GM19193 (cell line): ENCODE results near the gene BANF1.
A peak's percentile ranks its signal among the peaks of the same experiment; 100 is the strongest.

Experiments
- POLR2A ChIP-seq: IDR thresholded peaks from 4 replicates; pipeline ENCODE4 v1.6.1; 2011; ENCODE audit not compliant: insufficient read depth, insufficient read length; ENCODE audit errors: extremely low read depth

Gene BANF1

DNA sequence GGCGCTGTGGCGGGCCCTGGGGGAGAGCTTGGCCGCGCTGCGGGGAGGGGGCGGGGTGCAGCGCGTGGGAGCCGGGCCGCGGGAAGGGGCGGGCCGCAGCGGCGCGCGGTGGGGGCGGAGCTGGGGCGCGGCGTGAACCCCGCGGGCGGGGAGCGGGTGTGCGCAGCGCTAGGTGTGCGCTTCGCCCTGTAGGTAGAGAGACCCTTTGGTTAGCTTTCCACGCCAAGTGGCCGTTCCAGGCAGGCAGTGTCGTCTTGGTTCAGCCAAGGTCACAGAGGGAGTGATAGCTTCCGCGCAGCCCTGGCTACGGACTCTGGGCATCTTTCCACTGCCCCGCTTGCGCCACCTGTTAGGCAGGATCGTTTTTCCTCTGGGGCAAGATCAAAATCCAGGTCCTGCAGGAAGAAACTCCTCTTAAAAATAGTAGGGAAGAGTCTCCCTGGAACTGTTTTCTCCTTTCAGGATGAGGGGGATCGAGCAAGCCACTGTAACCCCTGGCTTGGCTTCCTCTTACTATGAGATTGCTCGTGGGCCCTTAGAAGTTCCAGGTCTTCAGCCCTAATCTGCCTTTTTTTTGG lies 434 bp downstream of the BANF1 start:
- TF ChIP-seq POLR2A, result no peak

DNA sequence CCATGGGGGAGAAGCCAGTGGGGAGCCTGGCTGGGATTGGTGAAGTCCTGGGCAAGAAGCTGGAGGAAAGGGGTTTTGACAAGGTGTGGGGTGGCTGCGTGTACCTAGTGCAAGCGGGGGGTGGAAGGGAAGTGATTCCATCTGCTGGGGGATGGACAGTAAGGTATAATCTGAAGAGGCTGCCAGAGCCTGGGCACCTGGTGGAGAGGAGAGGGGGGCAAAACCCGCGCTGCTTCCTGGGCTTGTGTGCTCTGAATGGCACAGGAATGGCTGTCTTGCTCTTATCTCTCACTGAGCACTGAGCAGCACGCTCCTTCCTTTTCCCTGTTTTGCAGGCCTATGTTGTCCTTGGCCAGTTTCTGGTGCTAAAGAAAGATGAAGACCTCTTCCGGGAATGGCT lies 988 bp downstream of the BANF1 start:
- TF ChIP-seq POLR2A, result no peak

DNA sequence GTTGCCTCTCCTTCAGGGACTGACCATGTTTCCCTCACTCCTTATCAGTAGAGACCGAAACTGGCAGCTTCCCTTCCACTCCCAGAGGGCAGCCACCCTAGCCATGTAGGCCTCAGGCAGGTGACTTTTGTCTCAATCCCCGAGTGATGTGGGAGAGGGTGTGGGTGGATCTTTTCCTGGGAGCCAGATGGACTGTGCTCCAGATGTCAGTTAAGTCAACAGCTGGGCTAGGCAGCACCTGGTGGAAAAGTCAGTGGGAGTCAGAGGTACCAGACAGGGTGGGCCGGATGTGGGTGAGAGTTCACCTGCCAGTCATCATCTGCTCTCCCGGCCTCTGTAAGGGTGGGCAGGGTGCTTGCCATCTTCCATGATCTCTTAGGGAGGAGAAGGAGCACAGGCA lies 1.9 kb downstream of the BANF1 start:
- TF ChIP-seq POLR2A, result no peak

DNA sequence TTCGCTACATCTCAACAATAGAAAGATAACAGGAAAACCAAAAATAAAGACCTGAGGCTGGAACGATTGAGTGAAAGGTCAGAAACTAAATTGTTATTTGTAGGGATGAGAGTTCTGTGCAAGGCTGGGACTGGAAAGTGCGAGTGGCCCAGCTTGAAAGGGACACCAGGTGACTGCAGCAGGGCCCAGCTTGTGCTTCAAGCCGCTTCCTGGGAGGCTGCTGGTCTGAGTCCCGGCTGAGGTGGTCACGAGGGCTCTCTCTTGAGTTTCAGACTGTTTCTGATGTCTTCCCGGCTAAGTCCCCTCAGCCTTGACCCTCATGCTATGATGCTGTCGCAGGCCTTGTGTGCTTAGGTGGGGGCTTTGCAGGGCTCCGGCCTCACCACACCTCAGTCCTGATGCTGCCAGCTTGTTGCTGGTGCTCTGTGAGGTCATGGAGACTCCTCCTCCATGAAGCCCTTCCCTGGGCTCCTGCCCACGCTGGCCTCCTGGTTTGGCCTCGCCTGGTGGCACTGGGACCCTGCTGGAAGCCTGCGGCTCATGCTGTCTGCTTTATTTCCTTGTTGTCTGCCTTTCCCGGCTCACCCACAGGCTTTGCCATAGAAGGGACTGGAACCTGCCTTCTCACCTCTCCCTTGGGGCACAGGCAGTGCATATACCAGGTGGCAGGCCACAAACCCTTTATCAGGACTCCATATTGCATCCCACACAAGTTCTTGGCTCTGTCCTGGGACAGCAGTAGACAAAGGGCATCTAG lies 4.0 kb downstream of the BANF1 start:
- no peak for TF ChIP-seq POLR2A

DNA sequence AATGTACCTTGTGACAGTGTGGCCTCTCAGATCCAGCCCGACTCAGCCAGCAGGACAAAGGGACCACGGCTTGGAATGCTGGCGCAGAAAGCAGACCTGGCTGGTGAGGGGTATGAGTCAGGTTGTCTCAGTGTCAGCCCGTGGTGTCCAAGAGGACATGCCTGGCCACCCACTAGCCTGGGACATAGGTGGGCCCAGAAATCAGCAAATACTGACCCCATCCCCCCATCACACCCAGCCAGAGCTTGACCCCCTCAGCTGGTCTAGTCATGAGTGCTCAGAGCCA lies 4.5 kb downstream of the BANF1 start:
- TF ChIP-seq POLR2A, result peak; percentile 5

DNA sequence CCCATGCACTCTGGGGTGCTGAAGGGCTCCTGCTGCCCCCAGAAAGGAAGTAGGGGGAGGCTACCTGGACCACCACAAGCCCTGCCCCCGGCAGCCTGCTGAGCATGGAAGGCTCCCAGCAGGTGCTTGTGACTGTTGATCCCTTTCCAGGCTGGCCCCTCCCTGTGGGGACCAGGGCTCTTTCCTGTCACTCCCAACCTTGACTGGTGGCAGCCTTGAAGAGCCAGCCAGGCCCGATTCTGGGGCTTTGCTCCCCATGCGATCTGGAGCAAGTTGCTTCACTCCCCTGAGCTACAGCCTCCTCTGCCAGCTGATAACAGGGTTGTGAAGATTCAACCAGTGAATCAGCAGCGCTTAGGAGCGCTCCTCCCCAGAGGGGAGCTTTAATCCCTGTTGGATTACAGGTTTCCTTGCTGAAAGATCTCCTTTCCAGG lies 4.9 kb downstream of the BANF1 start:
- no peak for TF ChIP-seq POLR2A

DNA sequence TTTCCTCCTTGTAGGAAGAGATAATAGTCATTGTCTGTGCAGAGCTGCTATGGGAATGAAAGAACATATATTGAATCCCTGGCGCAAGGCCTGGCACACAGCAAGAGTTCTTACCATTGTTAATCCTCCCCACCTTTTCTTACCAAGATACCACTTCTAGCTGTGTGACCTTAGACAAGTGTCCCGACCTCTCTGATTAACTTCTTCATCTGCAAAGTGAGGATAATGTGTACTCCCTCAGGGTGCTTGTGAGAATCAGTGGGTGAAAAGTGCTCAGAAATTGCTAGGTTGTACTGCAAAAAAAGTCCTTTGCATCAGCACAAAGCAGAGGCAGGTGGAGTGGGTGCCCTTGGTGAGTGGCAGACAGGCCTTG lies 5.8 kb downstream of the BANF1 start:
- TF ChIP-seq POLR2A, result no peak

DNA sequence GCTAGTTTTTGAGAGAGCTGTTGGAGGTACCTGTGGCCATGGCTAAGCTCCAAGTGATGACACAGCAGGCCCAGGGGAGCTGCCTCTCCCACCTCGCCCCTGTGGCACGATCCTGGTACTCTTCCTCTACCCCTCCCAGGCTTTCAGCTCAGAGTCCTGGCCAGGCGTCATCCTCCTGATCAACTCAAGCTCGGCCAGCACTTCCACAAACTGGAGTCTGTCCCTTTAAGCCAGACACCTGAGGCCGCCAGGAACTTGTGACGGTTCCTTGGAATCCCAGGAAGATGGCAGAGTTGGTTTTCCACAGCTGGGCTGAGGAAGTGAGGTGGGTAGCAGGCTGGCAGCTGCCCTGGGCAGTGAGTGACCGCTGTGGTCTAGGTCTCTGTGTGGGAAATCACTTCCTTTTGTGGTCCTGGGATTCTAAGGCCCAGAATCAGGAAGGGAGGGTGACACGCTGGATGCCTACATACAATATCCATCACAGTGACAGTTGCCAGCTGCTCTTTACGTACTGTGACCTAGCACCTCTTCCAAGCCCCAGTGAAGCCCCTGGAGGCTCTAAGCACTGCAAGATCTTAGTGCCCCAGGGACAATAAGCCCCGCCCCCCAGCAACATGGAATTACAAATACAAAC lies 6.3 kb downstream of the BANF1 start:
- TF ChIP-seq POLR2A, result no peak

DNA sequence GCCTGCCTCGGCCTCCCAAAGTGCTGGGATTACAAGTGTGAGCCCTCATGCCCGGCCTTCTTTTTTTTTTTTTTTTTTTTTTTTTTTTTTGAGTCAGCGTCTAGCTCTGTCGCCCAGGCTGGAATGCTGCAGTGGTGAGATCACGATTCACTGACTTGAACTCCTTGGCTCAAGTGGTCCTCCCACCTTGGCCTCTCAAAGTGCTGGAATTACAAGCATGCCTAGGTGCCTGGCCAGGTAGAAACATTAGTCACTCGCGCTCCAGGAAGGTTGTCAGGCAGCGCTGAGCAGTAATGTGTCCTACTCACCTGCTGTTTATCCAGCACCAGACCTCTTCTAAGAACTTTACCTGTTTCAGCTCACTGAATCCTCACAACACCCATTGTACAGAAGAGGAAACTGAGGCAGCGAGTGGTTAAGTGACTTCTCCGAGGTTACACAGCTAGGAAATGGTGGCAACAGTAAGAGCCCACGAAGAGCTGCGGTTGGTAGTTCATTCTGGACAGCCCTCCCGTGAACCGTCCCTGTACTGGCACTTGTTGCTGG lies 9.0 kb downstream of the BANF1 start:
- no peak for TF ChIP-seq POLR2A

DNA sequence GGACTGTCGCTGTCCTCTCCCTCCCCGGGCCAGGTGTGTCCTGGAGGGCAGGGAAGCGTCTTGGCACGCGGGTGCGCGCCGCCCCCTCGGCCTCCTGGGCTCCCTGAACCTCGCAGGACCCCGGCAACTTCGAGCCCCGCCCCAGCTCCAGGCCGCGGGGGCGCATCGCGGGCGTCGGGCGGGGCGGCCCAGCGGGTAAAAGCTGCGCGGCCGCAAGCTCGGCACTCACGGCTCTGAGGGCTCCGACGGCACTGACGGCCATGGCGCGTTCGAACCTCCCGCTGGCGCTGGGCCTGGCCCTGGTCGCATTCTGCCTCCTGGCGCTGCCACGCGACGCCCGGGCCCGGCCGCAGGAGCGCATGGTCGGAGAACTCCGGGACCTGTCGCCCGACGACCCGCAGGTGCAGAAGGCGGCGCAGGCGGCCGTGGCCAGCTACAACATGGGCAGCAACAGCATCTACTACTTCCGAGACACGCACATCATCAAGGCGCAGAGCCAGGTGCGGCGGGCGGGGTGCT lies 9.5 kb downstream of the BANF1 start, which contains the start of gene CST6:
Gene CST6, plus strand, starts transcription at position 224 of the 519 bp plus-strand sequence. Its CDS starts 37 bp downstream, at position 261.
- no peak for TF ChIP-seq POLR2A

DNA sequence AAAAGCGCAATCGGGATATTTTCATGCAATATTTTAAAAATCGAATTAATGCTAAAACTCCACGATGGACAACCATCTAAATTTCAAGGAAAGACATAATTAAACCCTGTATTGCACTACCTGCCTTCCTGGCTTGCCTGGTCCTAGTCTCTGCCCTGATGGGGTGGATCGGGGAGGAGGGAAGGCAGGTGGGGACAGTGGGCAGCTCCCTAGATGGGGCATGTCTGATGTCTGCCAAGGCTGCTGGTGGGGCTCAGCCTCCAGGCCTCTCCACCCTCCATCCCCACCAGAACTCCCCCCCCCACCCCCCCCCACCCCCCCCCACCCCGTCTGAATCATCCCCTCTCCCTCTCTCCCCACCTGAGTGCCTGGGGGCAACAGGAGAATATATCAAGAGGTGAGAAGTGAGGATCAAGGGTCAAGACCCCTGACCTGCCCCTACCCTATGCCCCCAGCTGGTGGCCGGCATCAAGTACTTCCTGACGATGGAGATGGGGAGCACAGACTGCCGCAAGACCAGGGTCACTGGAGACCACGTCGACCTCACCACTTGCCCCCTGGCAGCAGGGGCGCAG lies 10.2 kb downstream of the BANF1 start:
- TF ChIP-seq POLR2A, result no peak

DNA sequence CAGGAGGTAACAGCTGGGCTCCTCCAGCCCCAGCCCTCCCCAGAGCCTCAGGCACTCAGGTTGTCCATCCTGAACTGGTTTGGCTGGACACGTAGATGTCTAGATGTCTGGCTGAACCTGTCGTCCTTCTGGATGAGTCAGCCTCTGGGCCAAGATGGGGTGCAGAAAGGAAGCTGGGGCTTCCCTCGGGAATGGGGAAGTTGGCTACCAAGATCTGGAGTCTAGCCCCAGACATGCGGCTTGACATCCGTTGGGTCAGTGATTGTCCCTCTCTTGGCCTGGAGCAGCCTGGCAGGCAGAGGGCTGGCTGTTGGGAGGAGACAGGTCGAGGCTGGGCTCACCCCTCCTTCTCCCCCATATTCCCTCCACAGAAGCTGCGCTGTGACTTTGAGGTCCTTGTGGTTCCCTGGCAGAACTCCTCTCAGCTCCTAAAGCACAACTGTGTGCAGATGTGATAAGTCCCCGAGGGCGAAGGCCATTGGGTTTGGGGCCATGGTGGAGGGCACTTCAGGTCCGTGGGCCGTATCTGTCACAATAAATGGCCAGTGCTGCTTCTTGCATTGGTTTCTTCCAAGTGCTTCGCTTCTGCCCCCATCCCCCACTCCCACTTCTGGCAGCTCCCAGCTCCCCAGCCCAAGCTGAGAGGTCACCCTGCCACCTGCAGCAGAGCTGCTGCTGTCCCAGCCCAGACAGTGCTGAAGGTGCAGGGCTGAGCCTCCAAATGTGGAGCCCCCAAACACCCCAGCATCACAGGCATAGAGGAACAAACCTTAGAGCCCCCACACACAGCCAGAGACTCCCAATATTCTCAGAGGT lies 10.9 kb downstream of the BANF1 start:
- TF ChIP-seq POLR2A, result no peak

DNA sequence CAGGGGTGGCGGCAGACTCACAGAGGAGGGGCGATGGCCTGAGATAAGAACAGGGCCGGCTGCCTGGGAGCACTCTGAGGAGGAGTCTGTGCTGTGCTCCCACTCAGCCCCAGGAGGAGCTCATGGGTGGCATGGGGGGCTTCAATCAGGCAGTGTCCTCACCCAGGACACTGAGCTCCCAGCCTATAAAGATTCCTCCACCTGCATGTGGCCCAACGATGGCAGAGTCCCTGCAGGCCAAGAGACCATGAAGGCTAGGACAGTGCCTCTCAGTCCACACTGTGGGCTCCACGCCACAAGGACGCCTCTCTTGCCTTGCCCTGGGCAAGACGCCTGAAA lies 11.4 kb downstream of the BANF1 start:
- no peak for TF ChIP-seq POLR2A

DNA sequence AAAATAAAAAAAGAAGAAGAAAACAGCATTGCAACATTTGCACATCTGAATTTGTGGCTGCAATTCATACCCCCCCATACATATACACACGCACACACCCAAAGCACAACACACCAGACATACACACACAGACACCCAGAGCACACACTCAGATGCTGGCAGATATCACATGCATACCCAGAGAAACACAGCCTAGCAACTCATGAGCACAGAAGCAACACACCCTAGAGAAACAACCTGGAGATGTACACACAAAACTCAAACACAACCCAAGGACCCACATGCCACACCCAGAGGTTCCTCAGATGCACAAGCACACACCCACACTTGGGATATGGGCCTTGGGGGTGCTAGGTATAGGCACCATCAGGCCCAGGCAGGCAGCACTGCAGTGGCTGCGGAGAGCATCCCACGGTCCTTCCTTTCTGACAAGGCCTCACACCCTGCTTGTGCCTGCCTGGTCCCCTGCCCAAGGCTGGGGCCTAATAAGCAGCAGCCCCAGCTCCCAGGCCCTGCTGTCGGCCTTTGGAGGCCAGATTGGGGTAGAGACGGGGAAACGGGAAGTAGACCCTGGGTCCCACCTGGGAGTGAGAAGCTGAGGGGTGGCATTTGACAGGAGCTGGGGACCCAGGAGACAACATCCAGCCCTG lies 12.6 kb downstream of the BANF1 start:
- no peak for TF ChIP-seq POLR2A
